HepG2 (cell line): ENCODE data around the gene GDPGP1. TPM values are rescaled to one million over a fixed set of nuclear protein-coding genes. Genes with fewer than 3 reads are reported as not detected.
A peak's percentile ranks its signal among the peaks of the same experiment; 100 is the strongest.

ENCODE experiments used
- ARNTL ChIP-seq: sonication (generic); formaldehyde crosslinking; IDR thresholded peaks from 2 replicates; pipeline ENCODE4 v1.4.0; 2020; ENCODE audit warnings: mild to moderate bottlenecking, missing genetic modification reagents
- CREB1 ChIP-seq, 2 experiments: fragments of 450-650 bp in 1 of 2; IDR thresholded peaks; 2 replicates each; pipeline ENCODE4 v1.6.1; 2016 to 2017; ENCODE audit warnings: control low read depth in 1 of 2, mild to moderate bottlenecking in 1 of 2, missing compliant biosample characterization in 1 of 2, missing genetic modification characterization in 1 of 2
- DR1 ChIP-seq: sonication (generic); formaldehyde crosslinking; IDR thresholded peaks from 2 replicates; pipeline ENCODE4 v1.8.0; 2021; ENCODE audit warnings: mild to moderate bottlenecking, missing genetic modification reagents, inconsistent platforms
- FOXO4 ChIP-seq: sonication (generic); formaldehyde crosslinking; conservative IDR thresholded peaks from 2 replicates; pipeline ENCODE4 v1.8.1; 2023; ENCODE audit warnings: missing genetic modification reagents
- GATAD1 ChIP-seq: IDR thresholded peaks from 2 replicates; pipeline ENCODE4 v1.6.1; 2016; ENCODE audit warnings: missing genetic modification reagents, missing compliant biosample characterization
- HBP1 ChIP-seq: IDR thresholded peaks from 2 replicates; pipeline ENCODE4 v1.6.1; 2016; ENCODE audit warnings: low read depth, control low read depth
- MTF1 ChIP-seq: sonication (generic); formaldehyde crosslinking; IDR thresholded peaks from 2 replicates; pipeline ENCODE4 v1.5.0; 2020; ENCODE audit warnings: missing genetic modification reagents
- ZBTB46 ChIP-seq: sonication (generic); formaldehyde crosslinking; IDR thresholded peaks from 2 replicates; pipeline ENCODE4 v1.4.0; 2020; ENCODE audit warnings: mild to moderate bottlenecking, missing genetic modification reagents, borderline replicate concordance
- ZNF3 ChIP-seq: IDR thresholded peaks from 2 replicates; pipeline ENCODE4 v1.7.0; 2017; ENCODE audit warnings: inconsistent platforms
- polyA plus RNA-seq, 8 experiments: library from polyadenylated mRNA; depleted of rRNA in 3 of 8; stranded (reverse) in 7 of 8; unstranded in 1 of 8; fragments of >200 nt; fragmentation: Illumina TruSeq in 4 of 8; extraction: Trizol in 4 of 8; gene quantifications; 2 replicates each; pipeline versions ENCODE4 v1.2.1 to v1.2.3, GENCODE V29; 2011 to 2016; ENCODE audit warnings: low read depth in 4 of 8, missing spikeins in 1 of 8, mixed read lengths in 1 of 8; ENCODE audit not compliant: insufficient read depth in 1 of 8
- total RNA-seq, 5 experiments: library from RNA; depleted of rRNA; stranded (reverse); fragments of >200 nt; fragmentation: Illumina TruSeq; extraction: Trizol; gene quantifications; 2 replicates each; pipeline ENCODE4 v1.2.3, GENCODE V29; 2016; ENCODE audit warnings: low read depth in 1 of 5
- TF ChIP-seq, protein P1 (sequence below): IDR thresholded peaks from 2 replicates; pipeline ENCODE4 v1.6.1; 2016
- TF ChIP-seq, protein P2 (sequence below): sonication (generic); formaldehyde crosslinking; IDR thresholded peaks from 2 replicates; pipeline ENCODE4 v1.5.0; 2020; ENCODE audit warnings: missing genetic modification reagents
- TF ChIP-seq, protein P3 (sequence below): sonication (generic); formaldehyde crosslinking; IDR thresholded peaks from 2 replicates; pipeline ENCODE4 v1.4.0; 2020; ENCODE audit warnings: missing genetic modification reagents, borderline replicate concordance

Gene GDPGP1
- total and polyA plus RNA-seq, 2 of the 13 experiments (the other 11 are each of a cell fraction or from before 2014, with no cell fraction given) = 1.5 to 4.3 TPM

DNA sequence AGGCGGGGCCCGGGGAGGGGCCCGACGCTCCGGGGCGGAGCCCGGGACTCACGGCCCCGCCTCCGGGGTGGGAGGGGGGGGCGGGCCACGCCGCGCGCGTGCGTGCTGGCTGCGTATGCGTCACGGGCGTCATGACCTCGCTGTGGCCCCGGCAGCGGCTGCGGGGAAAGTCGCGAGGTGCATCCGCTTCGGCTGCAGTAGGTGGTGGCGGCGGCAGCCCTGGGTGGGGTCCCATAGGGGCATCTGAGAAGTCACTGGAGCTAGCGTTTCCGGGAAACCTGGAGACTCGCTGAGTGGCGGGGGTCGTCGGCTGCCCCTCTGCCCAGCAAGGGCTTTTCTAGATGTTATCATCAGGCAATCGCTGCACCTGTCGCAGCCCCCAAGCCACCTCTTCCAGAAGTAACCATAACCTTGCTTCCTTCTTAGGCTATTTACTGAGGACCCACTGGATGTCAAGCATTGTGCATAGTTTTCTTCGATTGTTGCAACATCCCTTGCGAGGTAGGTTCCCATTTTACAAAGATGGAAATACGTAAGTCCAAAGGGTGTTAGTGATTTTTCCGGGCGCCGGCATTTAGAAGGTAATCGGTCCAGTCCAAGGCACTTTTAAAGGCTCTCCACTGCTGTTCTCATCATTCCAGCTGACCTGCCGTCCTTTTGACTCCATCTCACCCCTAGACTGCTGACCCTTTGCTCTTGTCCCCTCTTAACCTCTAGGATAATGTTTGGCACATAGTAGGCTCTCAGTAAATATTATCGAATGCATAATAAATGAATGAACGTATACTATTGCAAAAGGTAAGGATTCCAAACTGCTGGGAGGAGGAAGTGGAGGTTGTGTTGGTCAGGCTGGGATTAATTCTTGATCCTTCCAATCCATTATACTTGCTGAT, at the start of gene GDPGP1 (continued):
- TF ChIP-seq HBP1 (CRISPR knock-in tag) (peak; percentile 16; the same call in 1 of the 2 replicates), ARNTL (CRISPR knock-in tag) (0 out of 2 replicates have a peak, but pooled peaks have one; percentile 40), FOXO4 (CRISPR knock-in tag) (no peak), CREB1 (IDR thresholded peaks at IDR 0.05) (peak; percentile 62; the same call in 1 of the 2 replicates), CREB1 (CRISPR knock-in tag; IDR thresholded peaks at IDR 0.05) (no peak), GATAD1 (CRISPR knock-in tag) (peak; percentile 5; the same call in 1 of the 2 replicates), ZBTB46 (no peak), MTF1 (CRISPR knock-in tag) (no peak), DR1 (CRISPR knock-in tag) (no peak), ZNF3 (CRISPR knock-in tag) (no peak)
- TF ChIP-seq, protein P1, sequence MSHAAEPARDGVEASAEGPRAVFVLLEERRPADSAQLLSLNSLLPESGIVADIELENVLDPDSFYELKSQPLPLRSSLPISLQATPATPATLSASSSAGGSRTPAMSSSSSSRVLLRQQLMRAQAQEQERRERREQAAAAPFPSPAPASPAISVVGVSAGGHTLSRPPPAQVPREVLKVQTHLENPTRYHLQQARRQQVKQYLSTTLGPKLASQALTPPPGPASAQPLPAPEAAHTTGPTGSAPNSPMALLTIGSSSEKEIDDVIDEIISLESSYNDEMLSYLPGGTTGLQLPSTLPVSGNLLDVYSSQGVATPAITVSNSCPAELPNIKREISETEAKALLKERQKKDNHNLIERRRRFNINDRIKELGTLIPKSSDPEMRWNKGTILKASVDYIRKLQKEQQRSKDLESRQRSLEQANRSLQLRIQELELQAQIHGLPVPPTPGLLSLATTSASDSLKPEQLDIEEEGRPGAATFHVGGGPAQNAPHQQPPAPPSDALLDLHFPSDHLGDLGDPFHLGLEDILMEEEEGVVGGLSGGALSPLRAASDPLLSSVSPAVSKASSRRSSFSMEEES = no peak
- TF ChIP-seq, protein P2, sequence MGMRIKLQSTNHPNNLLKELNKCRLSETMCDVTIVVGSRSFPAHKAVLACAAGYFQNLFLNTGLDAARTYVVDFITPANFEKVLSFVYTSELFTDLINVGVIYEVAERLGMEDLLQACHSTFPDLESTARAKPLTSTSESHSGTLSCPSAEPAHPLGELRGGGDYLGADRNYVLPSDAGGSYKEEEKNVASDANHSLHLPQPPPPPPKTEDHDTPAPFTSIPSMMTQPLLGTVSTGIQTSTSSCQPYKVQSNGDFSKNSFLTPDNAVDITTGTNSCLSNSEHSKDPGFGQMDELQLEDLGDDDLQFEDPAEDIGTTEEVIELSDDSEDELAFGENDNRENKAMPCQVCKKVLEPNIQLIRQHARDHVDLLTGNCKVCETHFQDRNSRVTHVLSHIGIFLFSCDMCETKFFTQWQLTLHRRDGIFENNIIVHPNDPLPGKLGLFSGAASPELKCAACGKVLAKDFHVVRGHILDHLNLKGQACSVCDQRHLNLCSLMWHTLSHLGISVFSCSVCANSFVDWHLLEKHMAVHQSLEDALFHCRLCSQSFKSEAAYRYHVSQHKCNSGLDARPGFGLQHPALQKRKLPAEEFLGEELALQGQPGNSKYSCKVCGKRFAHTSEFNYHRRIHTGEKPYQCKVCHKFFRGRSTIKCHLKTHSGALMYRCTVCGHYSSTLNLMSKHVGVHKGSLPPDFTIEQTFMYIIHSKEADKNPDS (CRISPR knock-in tag) = no peak
- TF ChIP-seq, protein P3, sequence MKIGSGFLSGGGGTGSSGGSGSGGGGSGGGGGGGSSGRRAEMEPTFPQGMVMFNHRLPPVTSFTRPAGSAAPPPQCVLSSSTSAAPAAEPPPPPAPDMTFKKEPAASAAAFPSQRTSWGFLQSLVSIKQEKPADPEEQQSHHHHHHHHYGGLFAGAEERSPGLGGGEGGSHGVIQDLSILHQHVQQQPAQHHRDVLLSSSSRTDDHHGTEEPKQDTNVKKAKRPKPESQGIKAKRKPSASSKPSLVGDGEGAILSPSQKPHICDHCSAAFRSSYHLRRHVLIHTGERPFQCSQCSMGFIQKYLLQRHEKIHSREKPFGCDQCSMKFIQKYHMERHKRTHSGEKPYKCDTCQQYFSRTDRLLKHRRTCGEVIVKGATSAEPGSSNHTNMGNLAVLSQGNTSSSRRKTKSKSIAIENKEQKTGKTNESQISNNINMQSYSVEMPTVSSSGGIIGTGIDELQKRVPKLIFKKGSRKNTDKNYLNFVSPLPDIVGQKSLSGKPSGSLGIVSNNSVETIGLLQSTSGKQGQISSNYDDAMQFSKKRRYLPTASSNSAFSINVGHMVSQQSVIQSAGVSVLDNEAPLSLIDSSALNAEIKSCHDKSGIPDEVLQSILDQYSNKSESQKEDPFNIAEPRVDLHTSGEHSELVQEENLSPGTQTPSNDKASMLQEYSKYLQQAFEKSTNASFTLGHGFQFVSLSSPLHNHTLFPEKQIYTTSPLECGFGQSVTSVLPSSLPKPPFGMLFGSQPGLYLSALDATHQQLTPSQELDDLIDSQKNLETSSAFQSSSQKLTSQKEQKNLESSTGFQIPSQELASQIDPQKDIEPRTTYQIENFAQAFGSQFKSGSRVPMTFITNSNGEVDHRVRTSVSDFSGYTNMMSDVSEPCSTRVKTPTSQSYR = no peak
